ENCODE measurements around the gene PHACTR3.

- no peak for TF ChIP-seq CTCF (IDR thresholded peaks at IDR 0.05)
- no peak for TF ChIP-seq POLR2A (IDR thresholded peaks at IDR 0.05)
Observed at GRCh38 chr20:59813126-59813947, 209.0 kb downstream of the PHACTR3 start.

Measured in lower leg skin (tissue), 3 donors.